Activated CD8-positive, alpha-beta T cell treated with anti-CD3 and anti-CD28 coated beads for 36 hours (primary cell): Measurements from ENCODE around the gene SIRT2. TPM values are rescaled to one million over a fixed set of nuclear protein-coding genes. Genes with fewer than 3 reads are reported as not detected.

Experiments used
- ATAC-seq: fragments of 200-7000 bp; cut with Tn5 transposase; one replicate; pipeline ENCODE4 v1.10.0; 2021; ENCODE audit warnings: mild to moderate bottlenecking, moderate library complexity
- CTCF ChIA-PET: fragments of 350-600 bp; sonication (Branson Sonifier 250); formaldehyde crosslinking; loops from one replicate; lab custom pipeline; 2021; ENCODE audit warnings: antibody characterized with exemption; lab: Charles Lee
- POLR2A ChIA-PET: fragments of 350-600 bp; sonication (Branson Sonifier 250); formaldehyde crosslinking; loops from one replicate; lab custom pipeline; 2021; ENCODE audit warnings: antibody characterized with exemption; lab: Charles Lee
- DNase-seq: peaks from one replicate; pipeline ENCODE4 v3.0.0-alpha.2; 2020
- H3K27ac Mint-ChIP-seq: one replicate; pipeline ENCODE4 v1.8.0; 2021; ENCODE audit warnings: mild to moderate bottlenecking, mixed read lengths
- H3K27me3 Mint-ChIP-seq: one replicate; pipeline ENCODE4 v1.8.0; 2021; ENCODE audit warnings: mixed read lengths
- H3K36me3 Mint-ChIP-seq: one replicate; pipeline ENCODE4 v1.8.0; 2021; ENCODE audit warnings: low read depth, mixed read lengths
- H3K4me1 Mint-ChIP-seq: one replicate; pipeline ENCODE4 v1.8.0; 2021; ENCODE audit warnings: low read depth, mixed read lengths
- H3K4me3 Mint-ChIP-seq: one replicate; pipeline ENCODE4 v1.8.0; 2021; ENCODE audit warnings: mild to moderate bottlenecking, moderate library complexity, mixed read lengths
- H3K9me3 Mint-ChIP-seq: one replicate; pipeline ENCODE4 v1.8.0; 2021; ENCODE audit warnings: mixed read lengths
- CTCF ChIP-seq: fragments of 200-600 bp; IDR thresholded peaks from one replicate; pipeline ENCODE4 v1.8.0; 2022; ENCODE audit warnings: antibody characterized with exemption, mild to moderate bottlenecking
- intact Hi-C: fragments of 100-400 bp; cut with micrococcal nuclease; formaldehyde crosslinking; loops from one replicate; pipeline ENCODE4 v1.10.0; 2022
- total RNA-seq, 2 experiments: library from RNA; stranded (reverse); gene quantifications; one replicate each; pipeline ENCODE4 v1.2.3, GENCODE V29; 2021

The SIRT2 gene
- total RNA-seq, 2 experiments from 2014 or later: 20.0 to 21.5 TPM

DNA sequence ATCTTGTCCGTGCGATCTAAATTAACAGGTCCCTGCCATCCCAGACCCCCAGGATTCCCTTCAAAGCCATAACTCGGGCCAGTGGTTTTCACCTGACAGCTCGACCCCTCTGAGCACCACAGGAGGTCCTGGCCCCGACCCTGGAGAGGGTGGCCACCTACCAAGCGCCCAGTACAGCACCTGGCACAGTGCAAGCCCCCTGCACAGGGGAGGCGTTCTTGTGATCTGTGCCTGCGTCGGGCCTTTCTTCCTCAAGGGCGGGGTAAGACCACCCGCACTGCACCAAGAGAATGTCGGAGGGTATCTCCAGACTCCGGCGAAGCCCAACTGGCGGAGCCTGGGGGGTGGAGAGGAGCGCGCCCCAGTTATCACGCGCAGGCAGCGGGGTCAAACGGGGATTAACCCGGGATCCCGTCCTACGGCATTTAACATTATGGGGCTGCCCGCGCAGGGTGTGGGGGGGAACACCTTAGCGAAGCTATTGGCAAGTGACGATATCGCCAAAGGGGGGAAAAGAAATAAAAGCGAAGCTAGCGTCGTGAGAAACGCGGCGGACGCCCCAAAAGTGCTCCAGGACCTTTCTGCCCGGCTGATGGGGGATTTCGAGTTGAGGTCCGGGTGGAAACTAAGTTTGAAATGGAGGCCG, 48.3 kb downstream of the SIRT2 start:
- ATAC-seq (no peak), DNase-seq (peak; percentile 67)
- peak overlapping the region; percentile 97 for H3K4me3 Mint-ChIP-seq
- intact Hi-C loops: loop anchor here (5.0 kb wide), 1 partner anchor 81 kb away; the partner anchor contains the start of genes MRPS12 and SARS2
- no peak for TF ChIP-seq CTCF
- H3K4me1 Mint-ChIP-seq: peaks cover 31% of the 10 kb centered on the region
- no peaks in the 10 kb centered on the region for H3K27me3 Mint-ChIP-seq
- ChIA-PET POLR2A (interaction anchor here (0.6 to 7.2 kb wide), 11 partner anchors 9 to 439 kb away, joined by 3 to 152 read pairs (median 4); partner anchors contain the start of genes ECH1, EIF3K and RINL), CTCF (interaction anchor here (1.1 to 4.4 kb wide), 3 partner anchors 15 to 80 kb away, joined by 3 to 20 read pairs (median 4); partner anchors contain the start of genes MRPS12 and SARS2)
- peak overlapping the region; percentile 99 for H3K27ac Mint-ChIP-seq
- H3K36me3 Mint-ChIP-seq: peaks cover 34% of the 10 kb centered on the region
- H3K9me3 Mint-ChIP-seq: no peaks in the 10 kb centered on the region

DNA sequence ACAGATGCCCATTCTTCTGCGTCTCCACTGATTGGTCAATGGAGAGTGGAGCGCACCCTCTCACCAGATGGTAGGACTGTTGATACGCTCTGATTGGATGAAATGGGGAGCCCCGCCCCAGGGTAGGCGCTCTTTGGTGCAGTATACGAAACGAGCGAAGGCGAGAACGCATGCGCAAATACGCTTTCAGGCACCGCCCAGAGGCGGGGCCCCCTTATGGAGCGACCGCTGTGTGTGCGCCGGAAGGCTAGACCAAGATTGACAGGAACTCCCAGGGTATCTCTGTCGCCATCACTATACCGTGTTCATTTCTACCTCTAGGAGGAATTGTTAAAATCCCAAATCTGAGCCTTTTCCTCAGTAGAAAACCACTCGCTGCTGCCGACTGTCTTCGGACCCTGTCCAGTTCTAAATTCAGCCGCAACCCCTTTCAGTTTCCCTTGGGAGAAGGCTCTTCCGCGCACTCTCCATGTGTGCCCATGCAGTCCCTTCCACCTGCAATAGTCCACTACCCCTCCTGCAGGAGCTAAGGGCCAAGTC, 48.9 kb downstream of the SIRT2 start:
- H3K36me3 Mint-ChIP-seq: peaks cover 40% of the 10 kb centered on the region
- DNase-seq (no peak), ATAC-seq (peak; percentile 81)
- H3K4me3 Mint-ChIP-seq: peak overlapping the region; percentile 97
- peaks cover 37% of the 10 kb centered on the region for H3K4me1 Mint-ChIP-seq
- no peaks in the 10 kb centered on the region for H3K27me3 Mint-ChIP-seq
- ChIA-PET POLR2A (interaction anchor here (0.7 to 7.2 kb wide), 7 partner anchors 8 to 231 kb away, joined by 3 to 152 read pairs (median 6); partner anchors contain the start of genes ECH1, EIF3K and RINL), CTCF (interaction anchor here (1.1 to 4.4 kb wide), 3 partner anchors 15 to 80 kb away, joined by 3 to 20 read pairs (median 4); partner anchors contain the start of genes MRPS12 and SARS2)
- peak overlapping the region; percentile 99 for H3K27ac Mint-ChIP-seq
- intact Hi-C loops: loop anchor here (5.0 kb wide), 1 partner anchor 82 kb away; the partner anchor contains the start of genes MRPS12 and SARS2
- TF ChIP-seq CTCF: no peak
- H3K9me3 Mint-ChIP-seq: no peaks in the 10 kb centered on the region

GRCh38 chr19:38849860-38850435, 49.5 kb downstream of the SIRT2 start, which contains the start of gene HNRNPL:
Gene HNRNPL (minus strand): TSS chr19:38849986. CDS start chr19:38849966, 20 bp downstream.
- intact Hi-C loops: loop anchor here (5.0 to 10.0 kb wide), 2 partner anchors 82 to 115 kb away; partner anchors contain the start of genes MRPS12 and SARS2
- DNase-seq (peak; percentile 100), ATAC-seq (peak; percentile 71)
- Mint-ChIP-seq H3K27me3 (no peaks in the 10 kb centered on the region), H3K27ac (peak within 1 kb of the TSS; percentile 99), H3K4me3 (peak within 1 kb of the TSS; percentile 97), H3K9me3 (no peaks in the 10 kb centered on the region), H3K4me1 (peaks cover 40% of the 10 kb centered on the region), H3K36me3 (peaks cover 44% of the 10 kb centered on the region)
- ChIA-PET CTCF (interaction anchor here (0.8 to 4.4 kb wide), 5 partner anchors 19 to 120 kb away, joined by 3 to 20 read pairs (median 7); partner anchors contain the start of genes MRPS12 and SARS2), POLR2A (interaction anchor here (0.8 to 7.2 kb wide), 9 partner anchors 11 to 115 kb away, joined by 3 to 152 read pairs (median 6); partner anchors contain the start of genes ECH1 and RINL)
- no peak for TF ChIP-seq CTCF

DNA sequence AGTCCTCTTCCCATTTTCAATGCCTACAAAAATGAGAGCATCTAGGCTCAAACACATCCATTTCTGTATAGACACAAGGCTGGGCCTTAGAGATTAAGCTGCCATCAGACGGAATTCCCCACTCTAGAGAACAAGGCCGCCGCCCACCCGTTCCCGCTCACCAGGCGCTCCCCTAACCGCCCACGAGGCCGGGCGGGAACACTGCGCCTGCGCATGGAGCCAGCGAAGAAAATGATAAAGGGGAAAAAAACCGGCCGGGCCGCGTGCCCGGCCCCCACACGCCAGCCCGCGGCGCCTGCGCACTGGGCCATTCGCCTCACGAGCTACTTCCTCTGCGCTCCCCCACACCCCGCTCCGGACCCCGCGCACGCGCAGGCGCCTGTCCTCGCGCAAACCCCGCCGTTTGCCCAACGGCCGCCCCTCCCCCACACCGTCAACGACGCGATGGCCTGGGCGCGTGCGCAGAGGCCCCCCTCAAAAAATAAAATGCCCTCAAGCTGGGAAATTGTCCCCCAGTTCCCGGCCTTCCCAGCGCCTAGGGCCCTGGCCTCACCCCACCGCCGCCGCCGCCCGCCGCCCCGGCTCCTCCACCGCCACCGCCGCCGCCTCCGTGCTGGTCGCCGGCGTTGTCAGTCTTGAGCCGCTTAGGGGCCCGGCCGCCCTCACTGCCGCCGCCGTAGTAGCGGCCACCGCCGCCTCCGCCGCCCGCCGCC, 50.1 kb downstream of the SIRT2 start:
- POLR2A ChIA-PET: interaction anchor here (0.6 to 7.2 kb wide), 14 partner anchors 9 to 336 kb away, joined by 3 to 152 read pairs (median 4); partner anchors contain the start of genes ECH1, MAP4K1 and RINL
- peaks cover 48% of the 10 kb centered on the region for H3K36me3 Mint-ChIP-seq

More for the DNA sequence above, 50.1 kb downstream of the SIRT2 start:
- Mint-ChIP-seq H3K27ac (peak overlapping the region; percentile 99), H3K4me1 (peaks cover 43% of the 10 kb centered on the region), H3K4me3 (peak overlapping the region; percentile 97), H3K27me3 (no peaks in the 10 kb centered on the region), H3K9me3 (no peaks in the 10 kb centered on the region)
- intact Hi-C loops: loop anchor here (10.0 kb wide), 1 partner anchor 115 kb away; no protein-coding TSS in a partner anchor
- no peak for TF ChIP-seq CTCF
- DNase-seq: peak; percentile 99
- CTCF ChIA-PET: interaction anchor here (0.5 to 2.8 kb wide), 7 partner anchors 9 to 507 kb away, joined by 3 to 13 read pairs (median 4); partner anchors contain the start of genes ECH1, MRPS12 and SARS2
- ATAC-seq: peak; percentile 21
